ENCODE results near the gene HSDL2.

- TF ChIP-seq POLR2A (IDR thresholded peaks at IDR 0.05) (no peak), POLR2AphosphoS5 (IDR thresholded peaks at IDR 0.05) (no peak), EP300 (IDR thresholded peaks at IDR 0.05) (no peak)
- TF ChIP-seq, protein P1, sequence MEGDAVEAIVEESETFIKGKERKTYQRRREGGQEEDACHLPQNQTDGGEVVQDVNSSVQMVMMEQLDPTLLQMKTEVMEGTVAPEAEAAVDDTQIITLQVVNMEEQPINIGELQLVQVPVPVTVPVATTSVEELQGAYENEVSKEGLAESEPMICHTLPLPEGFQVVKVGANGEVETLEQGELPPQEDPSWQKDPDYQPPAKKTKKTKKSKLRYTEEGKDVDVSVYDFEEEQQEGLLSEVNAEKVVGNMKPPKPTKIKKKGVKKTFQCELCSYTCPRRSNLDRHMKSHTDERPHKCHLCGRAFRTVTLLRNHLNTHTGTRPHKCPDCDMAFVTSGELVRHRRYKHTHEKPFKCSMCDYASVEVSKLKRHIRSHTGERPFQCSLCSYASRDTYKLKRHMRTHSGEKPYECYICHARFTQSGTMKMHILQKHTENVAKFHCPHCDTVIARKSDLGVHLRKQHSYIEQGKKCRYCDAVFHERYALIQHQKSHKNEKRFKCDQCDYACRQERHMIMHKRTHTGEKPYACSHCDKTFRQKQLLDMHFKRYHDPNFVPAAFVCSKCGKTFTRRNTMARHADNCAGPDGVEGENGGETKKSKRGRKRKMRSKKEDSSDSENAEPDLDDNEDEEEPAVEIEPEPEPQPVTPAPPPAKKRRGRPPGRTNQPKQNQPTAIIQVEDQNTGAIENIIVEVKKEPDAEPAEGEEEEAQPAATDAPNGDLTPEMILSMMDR (IDR thresholded peaks at IDR 0.05), result no peak
Observed at GRCh38 chr9:112332214-112332613, 47.7 kb upstream of the HSDL2 start.

All from gastroesophageal sphincter (tissue), 3 donors.